Upper lobe of left lung (tissue), 4 donors: Measurements from ENCODE around the gene FILIP1L.

Experiments used
- EP300 ChIP-seq, 4 donors: sonication (generic); formaldehyde crosslinking; IDR thresholded peaks; one replicate each; pipeline ENCODE4 v1.5.1; 2017; ENCODE audit warnings: antibody characterized with exemption in 4 of 4, control low read depth in 2 of 4
- POLR2AphosphoS5 ChIP-seq, 2 donors: sonication (generic); formaldehyde crosslinking; IDR thresholded peaks; one replicate each; pipeline ENCODE4 v1.5.1; 2017; ENCODE audit warnings: antibody characterized with exemption in 2 of 2
- TF ChIP-seq, protein P1 (sequence below), 6 experiments: fragments of 450-650 bp in 4 of 6; fragments of 200-600 bp in 2 of 6; sonication (generic) in 2 of 6; IDR thresholded peaks; one replicate each; pipeline ENCODE4 v1.5.1; 2016 to 2019; ENCODE audit warnings: antibody characterized with exemption in 6 of 6

DNA sequence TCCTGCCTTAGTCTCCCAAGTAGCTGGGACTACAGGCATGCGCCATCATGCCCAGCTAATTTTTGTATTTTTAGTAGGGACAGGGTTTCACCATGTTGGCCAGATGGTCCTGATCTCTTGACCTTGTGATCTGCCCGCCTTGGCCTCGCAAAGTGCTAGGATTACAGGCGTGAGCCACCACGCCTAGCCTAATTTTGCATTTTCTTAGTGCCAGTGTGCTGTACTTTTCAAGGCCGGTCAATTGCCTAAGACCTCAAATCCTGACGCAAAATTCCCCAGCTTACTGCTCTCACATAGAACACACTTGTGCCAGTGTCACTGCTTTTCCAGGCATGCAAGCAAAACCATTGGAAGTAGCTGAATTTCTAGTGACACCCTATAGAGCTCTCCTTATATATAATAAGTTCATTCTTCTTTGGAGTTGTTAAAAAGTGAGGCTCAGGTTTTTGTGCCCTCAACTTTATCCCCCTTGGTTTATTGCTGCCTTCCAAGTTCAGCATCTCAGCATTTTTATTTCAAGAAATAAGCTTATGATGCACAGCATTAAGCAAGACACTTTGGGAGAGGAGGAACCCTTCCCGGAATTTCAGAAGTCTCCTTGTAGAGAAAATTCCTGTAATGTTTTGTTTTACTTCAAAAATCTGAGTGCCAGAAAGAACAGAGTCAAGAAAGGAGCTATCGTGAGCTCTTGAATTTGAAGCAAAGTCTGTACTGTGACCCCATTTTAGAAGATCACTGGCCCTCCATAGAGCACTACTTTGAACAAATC lies 93.2 kb downstream of the FILIP1L start:
- TF ChIP-seq, protein P1, sequence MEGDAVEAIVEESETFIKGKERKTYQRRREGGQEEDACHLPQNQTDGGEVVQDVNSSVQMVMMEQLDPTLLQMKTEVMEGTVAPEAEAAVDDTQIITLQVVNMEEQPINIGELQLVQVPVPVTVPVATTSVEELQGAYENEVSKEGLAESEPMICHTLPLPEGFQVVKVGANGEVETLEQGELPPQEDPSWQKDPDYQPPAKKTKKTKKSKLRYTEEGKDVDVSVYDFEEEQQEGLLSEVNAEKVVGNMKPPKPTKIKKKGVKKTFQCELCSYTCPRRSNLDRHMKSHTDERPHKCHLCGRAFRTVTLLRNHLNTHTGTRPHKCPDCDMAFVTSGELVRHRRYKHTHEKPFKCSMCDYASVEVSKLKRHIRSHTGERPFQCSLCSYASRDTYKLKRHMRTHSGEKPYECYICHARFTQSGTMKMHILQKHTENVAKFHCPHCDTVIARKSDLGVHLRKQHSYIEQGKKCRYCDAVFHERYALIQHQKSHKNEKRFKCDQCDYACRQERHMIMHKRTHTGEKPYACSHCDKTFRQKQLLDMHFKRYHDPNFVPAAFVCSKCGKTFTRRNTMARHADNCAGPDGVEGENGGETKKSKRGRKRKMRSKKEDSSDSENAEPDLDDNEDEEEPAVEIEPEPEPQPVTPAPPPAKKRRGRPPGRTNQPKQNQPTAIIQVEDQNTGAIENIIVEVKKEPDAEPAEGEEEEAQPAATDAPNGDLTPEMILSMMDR (IDR thresholded peaks at IDR 0.05) = no peak
- TF ChIP-seq POLR2AphosphoS5 (IDR thresholded peaks at IDR 0.05) (no peak), EP300 (IDR thresholded peaks at IDR 0.05) (no peak)
